GM21786 (cell line): ENCODE results near the gene CPNE2.
A peak's percentile ranks its signal among the peaks of the same experiment; 100 is the strongest.
"Not testable (repeated sequence)": the region's sequence is repeated elsewhere in the genome, so short reads cannot be mapped to it uniquely, and the experiment has no call there.

Experiments
- ATAC-seq: cut with Tn5 transposase; IDR thresholded peaks from one replicate; pipeline ENCODE4 v1.9.1; 2021; ENCODE audit not compliant: unreplicated experiment

The CPNE2 gene

DNA sequence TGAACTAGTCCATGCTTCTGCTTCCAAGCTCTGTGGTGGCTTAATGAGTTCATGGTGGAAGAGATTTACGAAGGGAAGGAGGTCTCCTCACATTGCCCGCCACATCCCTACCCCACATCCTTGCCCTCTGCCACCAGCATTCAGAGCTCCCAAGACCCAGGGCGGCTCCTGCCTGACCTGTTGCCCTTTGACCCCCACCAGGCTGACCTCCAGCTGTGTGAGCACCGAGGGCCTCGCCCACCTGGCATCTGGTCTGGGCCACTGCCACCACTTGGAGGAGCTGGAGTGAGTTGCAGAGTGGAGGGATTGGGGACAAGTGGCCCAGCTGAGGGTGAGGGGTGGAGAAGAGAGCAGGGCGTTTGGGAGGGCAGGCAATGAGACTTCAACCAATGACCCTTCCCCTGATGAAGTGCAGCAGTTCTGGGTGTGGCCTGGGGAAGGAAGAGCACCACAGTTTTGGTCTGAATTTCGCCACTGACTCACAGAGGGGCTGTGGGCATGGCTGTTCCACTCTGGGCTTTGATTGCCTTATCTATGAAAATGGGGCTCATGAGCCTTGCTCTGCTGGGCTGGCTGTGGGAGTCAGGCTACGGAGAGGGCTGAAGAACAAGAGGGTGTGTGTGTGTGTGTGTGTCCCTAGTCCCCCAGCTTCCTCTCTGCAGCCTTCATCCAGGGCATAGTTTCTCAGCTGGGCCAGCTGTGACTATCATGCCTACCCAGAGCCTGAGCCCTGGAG is 22.6 kb upstream of the CPNE2 start:
- no peak for ATAC-seq

DNA sequence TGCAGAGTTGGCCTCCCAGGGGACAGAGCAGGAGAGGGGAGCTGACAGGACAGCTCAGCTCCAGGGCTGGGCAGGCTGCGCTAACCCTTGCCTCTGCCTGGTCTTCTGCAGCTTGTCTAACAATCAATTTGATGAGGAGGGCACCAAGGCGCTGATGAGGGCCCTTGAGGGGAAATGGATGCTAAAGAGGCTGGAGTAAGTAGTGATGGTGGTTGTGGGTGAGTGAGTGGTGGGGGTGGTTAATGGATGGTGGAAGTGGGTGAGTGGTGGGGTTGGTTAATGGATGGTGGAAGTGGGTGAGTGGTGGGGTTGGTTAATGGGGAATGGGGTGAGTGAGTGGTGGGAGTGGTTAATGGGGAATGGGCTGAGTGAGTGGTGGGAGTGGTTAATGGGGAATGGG is 22.0 kb upstream of the CPNE2 start:
- no peak for ATAC-seq

DNA sequence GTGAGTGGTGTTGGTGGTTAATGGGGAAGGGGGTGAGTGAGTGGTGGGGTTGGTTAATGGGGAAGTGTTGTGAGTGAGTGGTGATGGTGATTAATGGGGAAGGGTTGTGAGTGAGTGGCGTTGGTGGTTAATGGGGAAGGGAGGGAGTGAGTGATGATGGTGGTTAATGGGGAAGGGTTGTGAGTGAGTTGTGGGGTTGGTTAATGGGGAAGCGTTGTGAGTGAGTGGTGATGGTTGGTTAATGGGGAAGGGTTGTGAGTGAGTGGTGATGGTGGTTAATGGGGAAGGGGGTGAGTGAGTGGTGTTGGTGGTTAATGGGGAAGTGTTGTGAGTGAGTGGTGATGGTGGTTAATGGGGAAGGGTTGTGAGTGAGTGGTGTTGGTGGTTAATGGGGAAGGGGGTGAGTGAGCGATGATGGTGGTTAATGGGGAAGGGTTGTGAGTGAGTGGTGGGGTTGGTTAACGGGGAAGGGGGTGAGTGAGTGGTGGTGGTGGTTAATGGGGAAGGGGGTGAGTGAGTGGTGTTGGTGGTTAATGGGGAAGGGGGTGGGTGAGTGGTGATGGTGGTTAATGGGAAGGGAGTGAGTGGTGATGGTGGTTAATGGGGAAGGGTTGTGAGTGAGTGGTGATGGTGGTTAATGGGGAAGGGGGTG is 21.2 kb upstream of the CPNE2 start:
- not testable (repeated sequence) for ATAC-seq

DNA sequence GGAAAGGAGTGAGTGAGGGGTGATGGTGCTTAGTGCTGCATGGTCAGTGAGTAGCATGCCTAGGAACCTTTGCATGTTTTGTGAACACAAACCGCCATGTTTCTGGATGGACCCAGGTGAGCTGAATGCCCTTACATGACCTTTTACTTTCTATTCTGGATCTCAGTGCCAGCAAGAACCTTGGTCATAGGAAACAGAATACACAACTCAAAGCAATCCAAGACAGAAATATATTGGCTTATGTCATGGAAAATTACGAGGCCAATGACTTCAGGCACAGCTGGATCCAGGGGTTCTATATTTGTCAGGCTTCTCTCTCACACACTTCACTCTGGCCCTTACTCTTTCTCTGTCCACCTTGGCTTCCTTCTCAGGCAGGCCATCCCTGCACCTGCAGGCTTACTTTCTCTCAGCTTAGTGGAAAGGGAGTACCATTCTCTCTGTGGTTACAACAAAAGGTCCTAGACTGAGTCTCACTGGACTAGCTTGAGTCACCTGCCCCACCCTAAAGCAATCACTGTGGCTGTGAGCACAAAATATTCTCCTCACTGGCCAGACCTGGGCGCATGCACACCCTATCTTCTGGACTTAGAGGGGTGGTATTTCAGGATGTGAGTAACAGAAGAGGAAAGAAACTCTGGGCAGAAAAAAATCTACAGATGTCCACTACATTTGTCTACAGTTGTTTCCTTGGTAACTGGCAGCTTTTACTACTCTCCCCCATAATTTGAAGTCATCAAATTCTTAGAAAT is 20.4 kb upstream of the CPNE2 start:
- no peak for ATAC-seq

DNA sequence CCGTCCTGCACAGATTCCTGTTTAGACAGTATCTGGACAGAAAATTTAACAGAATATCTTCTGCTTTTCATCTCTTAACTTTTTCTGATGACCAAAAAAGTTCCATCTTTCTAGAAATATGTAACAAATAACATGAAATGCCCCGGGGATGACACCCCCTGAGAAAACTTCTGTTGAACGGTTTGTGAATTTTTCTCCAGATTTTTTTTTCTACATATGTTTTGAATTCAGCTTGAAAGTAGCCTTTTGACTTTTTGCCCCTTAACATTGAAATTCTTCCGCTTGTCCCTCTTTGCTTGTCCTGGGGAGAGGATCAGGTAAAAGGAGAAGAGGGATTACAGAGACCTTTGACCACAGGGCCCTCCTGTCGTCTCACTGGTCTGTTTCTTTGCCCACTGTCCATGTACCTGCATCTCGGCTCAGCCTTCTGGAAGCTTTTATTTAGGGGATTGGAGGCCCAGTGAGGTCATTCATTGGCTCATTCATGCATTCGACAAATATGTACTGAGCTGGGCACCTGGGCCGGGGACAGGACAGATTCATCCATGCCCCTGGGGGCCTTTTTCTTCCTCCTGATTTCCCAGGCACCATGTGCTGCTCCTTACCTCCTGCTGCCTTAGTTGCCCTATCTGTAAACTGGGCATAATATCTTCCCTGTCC is 19.6 kb upstream of the CPNE2 start:
- ATAC-seq: no peak

DNA sequence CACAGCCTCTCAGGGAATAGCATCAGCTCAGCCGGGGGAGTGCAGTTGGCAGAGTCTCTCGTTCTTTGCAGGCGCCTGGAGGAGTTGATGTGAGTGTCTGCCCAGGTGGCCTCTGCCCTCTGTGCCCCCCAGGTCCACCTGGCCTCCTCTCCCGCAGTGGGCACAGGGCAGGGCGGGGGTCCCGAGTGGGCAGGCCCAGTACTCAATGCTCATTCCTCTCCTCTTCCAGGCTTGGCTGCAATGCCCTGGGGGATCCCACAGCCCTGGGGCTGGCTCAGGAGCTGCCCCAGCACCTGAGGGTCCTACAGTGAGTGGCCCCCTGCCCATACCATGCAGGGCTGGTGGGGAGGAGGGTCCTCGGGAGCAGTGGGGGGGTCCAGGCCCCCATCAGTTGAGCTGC is 14.7 kb upstream of the CPNE2 start:
- ATAC-seq: no peak

DNA sequence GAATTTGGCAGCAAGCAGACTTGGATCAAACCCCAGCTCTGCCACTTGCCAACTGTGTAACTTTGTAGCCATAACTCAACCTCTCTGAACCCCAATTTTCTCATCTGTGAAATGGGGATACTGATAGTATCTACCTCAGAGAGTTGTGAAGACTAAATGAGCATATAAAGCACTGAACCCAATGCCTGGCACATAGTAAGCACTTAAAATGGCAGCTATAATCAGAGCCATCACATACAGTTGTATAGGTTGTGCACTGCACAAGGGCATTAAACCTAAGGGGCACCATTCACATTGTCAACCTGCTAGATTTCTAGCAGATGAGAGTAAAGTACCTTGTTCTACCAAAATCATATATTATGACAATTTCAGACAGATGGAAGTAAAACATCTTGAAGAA is 10.6 kb upstream of the CPNE2 start:
- ATAC-seq: no peak

DNA sequence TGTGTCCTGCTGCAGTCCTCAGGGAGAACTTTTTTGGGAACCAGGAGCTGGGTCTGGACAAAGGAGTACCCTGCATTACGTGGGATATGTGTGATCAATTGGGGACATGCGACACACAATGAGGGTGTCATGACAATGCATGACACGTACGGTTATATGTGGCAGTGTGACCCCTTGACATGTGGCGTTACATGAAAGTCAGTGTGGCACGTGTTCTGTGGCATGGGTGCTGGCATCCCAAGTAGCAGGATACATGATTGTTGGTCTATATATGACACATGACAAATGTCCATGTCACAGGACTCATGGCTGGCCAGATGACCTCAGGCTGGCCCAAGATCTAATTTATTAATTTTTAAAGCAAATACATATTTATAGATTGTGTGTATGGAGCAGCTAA is 9.7 kb upstream of the CPNE2 start:
- ATAC-seq: no peak

DNA sequence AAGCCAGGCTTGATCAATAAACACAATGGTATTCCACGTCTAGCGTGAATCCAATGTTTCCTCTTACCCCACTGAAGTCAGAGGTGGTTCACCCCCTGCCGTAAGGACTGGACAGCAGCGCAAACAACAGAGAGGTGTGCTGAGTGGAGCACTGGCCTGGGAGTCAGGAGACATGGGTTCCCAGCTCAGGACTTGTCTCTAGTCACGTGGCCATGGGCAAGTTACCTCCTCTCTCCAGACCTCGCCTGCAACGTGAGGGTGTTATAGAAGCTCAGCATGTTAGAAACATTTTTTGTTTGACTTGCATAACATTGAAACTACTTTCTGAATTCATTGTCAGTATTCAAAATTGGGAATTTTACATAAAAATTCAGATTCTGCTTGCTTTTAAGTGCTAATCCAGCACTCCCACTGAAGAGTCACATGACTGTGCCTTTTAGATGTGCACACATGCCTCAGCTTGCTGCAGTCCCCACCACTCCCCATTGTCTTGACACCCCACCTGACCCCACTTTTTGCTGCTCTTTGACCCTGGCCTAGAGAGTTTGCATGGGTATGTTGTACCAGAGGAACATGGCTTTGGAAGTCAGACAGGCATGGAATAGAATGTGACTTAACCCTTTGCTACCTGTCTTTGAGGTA is 8.8 kb upstream of the CPNE2 start:
- no peak for ATAC-seq

DNA sequence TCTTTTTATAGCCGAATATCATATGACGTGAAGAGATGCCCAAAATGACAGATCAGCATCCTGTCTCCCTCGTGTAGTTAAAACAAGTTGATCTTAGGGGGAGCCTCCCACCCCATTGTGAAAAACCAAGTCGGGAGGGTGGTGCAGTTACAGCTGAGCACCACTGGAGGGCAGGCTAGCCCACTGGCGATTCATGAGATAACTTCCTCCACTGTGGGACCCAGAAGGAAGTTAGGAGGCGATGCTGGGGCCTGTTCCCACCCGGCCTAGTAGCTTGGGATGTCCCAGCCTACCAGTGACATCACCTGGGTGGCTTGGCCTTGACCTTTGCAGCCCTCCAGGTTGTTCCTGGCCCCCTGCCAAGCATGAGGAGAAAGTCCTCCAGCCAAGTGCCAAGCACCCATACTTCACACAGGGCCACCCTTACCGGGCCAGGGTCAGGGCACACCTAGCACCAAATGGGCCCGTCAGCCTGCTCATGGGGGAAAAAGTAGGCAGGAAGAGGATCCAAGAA is 8.1 kb upstream of the CPNE2 start:
- peak; percentile 73 for ATAC-seq

DNA sequence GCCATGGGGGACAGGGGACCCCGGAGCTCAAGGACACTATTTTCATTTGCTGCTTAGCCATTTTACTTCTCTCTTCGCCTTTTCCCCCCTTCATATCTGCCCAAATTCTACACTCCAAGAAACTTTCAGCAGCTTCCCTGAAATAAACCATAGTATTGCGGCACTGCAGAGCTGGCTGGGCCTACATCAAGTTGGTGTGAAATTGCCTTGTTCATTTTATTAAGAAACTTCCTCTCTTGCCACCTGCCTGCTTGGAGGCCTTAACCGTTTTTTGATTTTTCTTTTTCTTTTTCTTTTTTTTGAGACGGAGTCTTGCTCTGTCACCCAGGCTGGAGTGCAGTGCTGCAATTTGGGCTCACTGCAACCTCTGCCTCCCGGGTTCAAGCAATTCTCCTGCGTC is 7.4 kb upstream of the CPNE2 start:
- no peak for ATAC-seq

DNA sequence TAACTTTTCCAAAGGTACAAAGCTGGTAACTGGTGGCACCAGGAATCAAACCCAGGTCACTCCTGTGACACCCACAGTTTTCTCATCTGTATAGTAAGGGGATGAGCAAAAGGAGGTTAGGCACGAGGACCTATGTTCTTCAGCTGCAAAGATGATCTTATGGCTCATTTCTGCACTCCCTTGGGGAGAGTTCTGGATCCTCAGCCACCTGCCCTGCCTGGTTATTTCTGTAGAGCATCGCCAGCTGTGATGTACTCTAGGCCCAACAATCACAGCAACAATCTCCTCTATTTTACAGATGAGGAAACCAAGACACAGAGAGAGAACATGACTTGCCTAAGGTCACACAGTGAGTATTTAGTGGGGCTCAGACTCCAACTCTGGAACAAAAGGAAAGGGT is 5.4 kb upstream of the CPNE2 start:
- ATAC-seq: no peak

DNA sequence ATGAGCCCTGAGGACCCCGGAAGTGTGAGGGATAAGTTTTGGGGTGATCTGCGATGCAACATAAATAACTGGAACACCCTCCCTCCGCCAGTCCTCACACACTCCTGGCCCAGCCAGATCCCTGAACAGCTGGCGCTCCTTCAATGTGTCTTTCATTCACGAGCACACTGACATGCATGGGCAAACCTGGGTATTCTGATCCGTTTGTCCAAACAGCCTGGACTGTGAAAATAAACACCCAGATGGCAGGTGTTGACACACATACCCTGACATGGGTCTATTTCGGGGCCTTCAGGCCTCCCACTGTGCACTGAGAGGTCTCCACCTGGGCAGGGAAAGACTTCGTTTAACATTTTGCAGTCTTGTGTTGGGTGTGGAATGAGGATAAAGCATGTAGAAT is 3.0 kb upstream of the CPNE2 start:
- no peak for ATAC-seq

DNA sequence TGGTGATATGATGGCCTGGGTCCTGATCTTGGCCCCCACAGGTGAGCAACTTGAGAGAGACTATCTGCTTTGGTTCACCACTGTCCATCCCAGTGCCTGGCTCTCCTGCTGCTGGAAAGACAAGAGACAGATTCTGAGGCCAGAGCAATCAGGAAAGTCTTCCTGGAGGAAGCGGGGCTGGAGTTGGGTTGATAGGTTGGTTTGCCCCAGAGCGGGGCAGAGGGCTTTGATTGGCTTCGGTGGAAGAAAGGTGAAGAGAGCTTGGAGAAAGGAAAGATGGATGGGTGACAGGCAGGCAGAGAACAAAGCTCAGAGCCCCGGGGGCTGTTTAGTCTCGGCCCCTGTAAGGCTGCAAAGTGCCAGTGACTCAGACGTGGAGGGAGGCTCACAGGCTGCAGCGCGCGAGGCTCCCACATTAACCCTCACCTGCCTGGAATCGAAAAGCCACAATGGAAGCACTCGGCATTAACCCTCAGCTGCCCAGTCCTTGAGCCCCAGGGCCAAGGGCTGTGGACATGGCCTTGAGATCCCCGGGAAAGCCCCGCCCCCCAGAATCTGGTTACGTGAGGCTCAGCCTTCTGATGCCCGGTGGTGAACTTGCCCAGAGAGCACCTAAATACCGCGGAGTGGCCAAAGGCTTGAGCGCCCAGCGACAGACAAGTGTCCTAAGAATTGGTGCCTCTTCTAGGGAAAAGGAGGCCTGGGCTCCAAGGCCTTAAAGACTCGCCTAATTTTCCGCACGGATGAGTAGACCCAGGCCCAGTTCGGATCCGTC is 996 bp upstream of the CPNE2 start:
- no peak for ATAC-seq

DNA sequence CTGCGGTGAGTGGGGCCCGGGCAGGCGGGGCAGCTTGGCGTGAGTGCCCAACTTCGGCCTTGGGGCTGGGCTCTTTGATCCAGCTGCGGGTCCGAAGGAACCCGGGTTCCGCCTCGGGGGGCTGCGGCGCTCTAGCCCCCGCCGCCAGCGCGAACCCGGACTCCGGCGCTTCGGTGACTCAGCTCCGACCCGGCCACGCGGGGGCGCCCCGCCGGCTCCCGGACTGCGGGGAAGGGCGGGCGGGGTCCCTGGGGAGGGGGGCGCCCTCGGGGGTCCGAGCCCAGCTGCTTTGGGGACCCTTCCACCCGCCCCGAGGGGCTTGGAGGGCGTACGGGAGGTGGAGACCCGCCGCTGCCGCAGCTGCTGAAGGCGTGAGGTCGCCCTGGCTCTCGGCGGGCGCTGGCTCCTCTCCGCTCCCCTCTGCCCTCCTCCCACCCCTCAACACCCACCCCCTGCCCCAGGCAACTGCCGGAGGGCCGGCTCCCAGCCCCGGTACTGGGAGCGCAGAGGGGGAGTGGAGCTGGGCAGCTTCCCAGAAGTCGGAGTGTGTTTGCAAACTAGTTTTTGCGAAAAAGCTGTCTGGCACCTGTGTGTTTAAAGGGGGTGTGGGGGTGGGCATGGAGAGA is 516 bp downstream of the CPNE2 start:
- ATAC-seq: peak; percentile 44

DNA sequence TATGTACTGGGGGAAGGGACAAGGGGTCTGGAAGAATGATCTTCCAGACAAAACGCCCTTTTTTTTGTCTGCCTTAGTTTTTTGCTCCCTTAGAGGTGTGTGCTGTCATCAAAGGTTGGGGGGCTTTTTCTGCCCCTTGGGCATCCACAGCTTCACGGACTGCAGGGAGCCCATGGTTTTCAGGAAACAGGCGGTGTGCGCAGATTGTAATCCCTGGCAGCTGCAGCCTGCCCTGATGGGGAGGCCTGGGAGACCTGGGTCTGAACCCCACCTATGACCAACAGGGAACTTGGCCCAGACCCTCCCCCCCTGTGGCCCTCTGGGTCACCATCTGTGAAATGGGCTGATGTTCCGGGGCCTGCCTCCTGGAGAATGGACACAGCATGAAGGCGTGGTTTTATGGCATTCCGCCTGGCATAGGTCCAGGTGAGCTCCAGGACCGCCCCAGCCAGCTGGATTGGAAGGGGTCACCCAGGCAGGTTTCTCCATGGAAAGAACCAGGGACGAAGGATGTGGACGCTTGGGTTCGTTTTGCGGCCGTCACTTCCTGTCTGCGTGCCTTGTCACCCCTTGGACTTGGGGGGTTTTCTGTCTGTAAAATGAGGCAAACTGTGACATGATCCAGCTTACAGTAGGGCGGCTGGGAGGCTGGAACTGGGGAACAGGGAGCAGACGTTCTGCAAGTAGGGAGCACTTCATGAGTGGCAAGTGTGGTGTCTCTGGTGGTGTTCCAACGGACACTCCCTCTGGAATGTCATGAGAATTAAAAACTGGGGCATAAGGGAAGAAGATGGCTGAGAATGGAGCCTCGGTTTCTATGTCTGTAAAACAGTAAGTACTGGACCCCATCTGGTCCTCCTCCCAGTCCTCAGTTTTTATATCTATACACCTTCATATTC is 1.5 kb downstream of the CPNE2 start:
- ATAC-seq: no peak

DNA sequence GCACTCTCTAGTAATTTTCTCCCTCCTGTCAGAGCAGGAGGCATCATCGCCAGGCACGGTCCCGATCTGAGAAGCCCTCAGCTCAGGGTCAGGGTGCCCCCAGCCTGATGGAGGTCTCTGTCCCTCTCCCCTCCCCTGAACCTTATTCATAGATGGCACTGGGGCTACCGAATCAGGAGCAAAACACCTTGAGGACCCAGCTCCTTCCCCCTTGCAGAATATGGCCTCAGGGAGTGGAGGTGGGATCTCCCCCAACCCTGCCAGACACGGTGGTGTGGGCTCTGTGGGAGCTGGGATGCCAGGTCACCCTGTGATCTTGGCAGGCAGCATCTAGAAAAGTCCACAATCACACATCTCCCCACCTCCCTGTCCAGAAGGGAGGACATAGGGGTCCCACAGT is 2.5 kb downstream of the CPNE2 start:
- no peak for ATAC-seq

DNA sequence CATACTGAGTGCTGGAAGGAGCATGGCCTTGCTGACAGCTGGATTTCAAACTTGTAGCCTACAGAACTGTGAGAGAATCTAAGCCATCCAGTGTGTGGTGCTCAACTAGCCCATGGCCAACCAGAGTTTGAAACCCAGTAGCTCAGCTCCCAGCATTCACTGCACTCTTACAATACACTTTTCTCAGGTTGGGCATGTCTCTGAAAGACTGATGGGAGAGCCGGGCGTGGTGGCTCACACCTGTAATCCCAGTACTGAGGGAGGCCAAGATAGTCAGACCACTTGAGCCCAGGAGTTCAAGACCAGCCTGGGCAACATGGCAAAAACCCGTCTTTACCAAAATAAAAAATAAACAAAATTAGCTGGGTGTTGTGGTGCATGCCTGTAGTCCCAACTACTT is 3.8 kb downstream of the CPNE2 start:
- ATAC-seq: no peak

DNA sequence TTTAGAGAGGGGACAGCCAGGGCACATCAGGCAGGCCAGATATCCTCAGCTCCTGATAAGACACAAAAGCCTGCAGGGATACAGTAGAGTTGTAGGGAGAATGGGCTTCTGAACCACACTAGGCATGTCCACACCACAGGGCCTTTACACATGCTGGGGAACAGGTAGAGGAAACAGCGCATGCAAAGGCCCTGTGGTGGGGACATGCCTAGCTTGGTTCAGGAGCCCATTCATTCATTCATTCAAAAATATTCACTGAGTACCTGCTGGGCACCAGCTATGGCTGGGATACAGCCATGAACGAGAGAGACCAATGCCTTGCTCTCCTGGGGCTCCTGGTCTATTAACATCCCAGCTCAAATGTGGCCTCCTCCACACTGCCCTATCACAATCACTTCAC is 4.4 kb downstream of the CPNE2 start:
- no peak for ATAC-seq
